PC-9 (cell line): ENCODE data around the gene TCF3. TPM values are rescaled to one million over a fixed set of nuclear protein-coding genes. Genes with fewer than 3 reads are reported as not detected.
"Not testable (repeated sequence)": the region's sequence is repeated elsewhere in the genome, so short reads cannot be mapped to it uniquely, and the experiment has no call there.

Experiments used
- BruUV-seq: library from RNA; stranded (reverse); fragments of 400-500 nt; replicated peaks from 2 replicates; lab custom pipeline; 2021; lab: Mats Ljungman, UMichigan
- CTCF ChIA-PET: fragments of 300-600 bp; sonication (Branson Sonifier 250); formaldehyde crosslinking; loops from one replicate; lab custom pipeline; 2022; ENCODE audit warnings: antibody characterized with exemption; lab: Charles Lee
- POLR2A ChIA-PET: fragments of 300-600 bp; sonication (Branson Sonifier 250); formaldehyde crosslinking; loops from one replicate; lab custom pipeline; 2022; ENCODE audit warnings: antibody characterized with exemption; ENCODE audit not compliant: unreplicated experiment; lab: Charles Lee
- DNase-seq, 2 experiments: peaks; one replicate each; pipeline versions ENCODE4 v3.0.0 to v3.0.0-alpha.2; 2015 to 2022; ENCODE audit warnings: mixed read lengths in 1 of 2
- H2AFZ ChIP-seq: fragments of 200-600 bp; sonication (generic); 2 replicates; pipeline ENCODE4 v1.8.1; 2017; ENCODE audit warnings: antibody characterized with exemption
- H3F3A ChIP-seq: fragments of 200-600 bp; sonication (generic); 2 replicates; pipeline ENCODE4 v1.8.1; 2017; ENCODE audit warnings: antibody characterized with exemption, mild to moderate bottlenecking, low read depth; ENCODE audit not compliant: insufficient read depth
- H3K27ac ChIP-seq: fragments of 200-600 bp; sonication (generic); 2 replicates; pipeline ENCODE4 v1.6.1; 2016; ENCODE audit warnings: mixed run types
- H3K27me3 ChIP-seq: fragments of 200-600 bp; sonication (generic); 2 replicates; pipeline ENCODE4 v1.6.1; 2016; ENCODE audit warnings: low read depth, mixed run types; ENCODE audit not compliant: insufficient read depth
- H3K36me3 ChIP-seq: fragments of 200-600 bp; sonication (generic); 2 replicates; pipeline ENCODE4 v1.6.1; 2016; ENCODE audit warnings: low read depth, mixed run types
- H3K4me1 ChIP-seq: fragments of 200-600 bp; sonication (generic); replicated peaks from 2 replicates; pipeline ENCODE4 v1.6.1; 2016; ENCODE audit warnings: mixed run types; ENCODE audit not compliant: insufficient read depth
- H3K4me2 ChIP-seq: fragments of 200-600 bp; sonication (generic); 2 replicates; pipeline ENCODE4 v1.6.1; 2017; ENCODE audit warnings: mixed run types
- H3K4me3 ChIP-seq: fragments of 200-600 bp; sonication (generic); 2 replicates; pipeline ENCODE4 v1.6.1; 2016; ENCODE audit warnings: mixed run types
- H3K79me2 ChIP-seq: fragments of 200-600 bp; sonication (generic); 2 replicates; pipeline ENCODE4 v1.6.1; 2017; ENCODE audit warnings: low read depth, mixed run types
- H3K9me2 ChIP-seq: fragments of 200-600 bp; sonication (generic); 2 replicates; pipeline ENCODE4 v1.8.1; 2017; ENCODE audit warnings: mild to moderate bottlenecking; ENCODE audit not compliant: insufficient read depth
- H3K9me3 ChIP-seq: fragments of 200-600 bp; sonication (generic); 2 replicates; pipeline ENCODE4 v1.8.1; 2016; ENCODE audit warnings: low read depth; ENCODE audit not compliant: insufficient read depth
- H4K20me1 ChIP-seq: fragments of 200-600 bp; sonication (generic); 2 replicates; pipeline ENCODE4 v1.8.1; 2017; ENCODE audit not compliant: insufficient read depth
- CTCF ChIP-seq: fragments of 200-600 bp; sonication (generic); conservative IDR thresholded peaks from 2 replicates; pipeline ENCODE4 v1.6.1; 2017; ENCODE audit warnings: mixed run types, antibody characterized with exemption, mild to moderate bottlenecking, moderate library complexity
- EZH2 ChIP-seq: fragments of 200-600 bp; sonication (generic); IDR thresholded peaks from 2 replicates; pipeline ENCODE4 v1.8.0; 2017; ENCODE audit warnings: antibody characterized with exemption, low read depth
- intact Hi-C: fragments of 100-400 bp; cut with micrococcal nuclease; formaldehyde crosslinking; loops from one replicate; pipeline ENCODE4 v1.10.0; 2022; ENCODE audit not compliant: unreplicated experiment
- total RNA-seq: library from RNA; stranded (reverse); gene quantifications from 2 replicates; pipeline ENCODE4 v1.2.3, GENCODE V29; 2021

Gene TCF3
- total RNA-seq, 1 experiment from 2014 or later: 98.0 TPM

GRCh38 chr19:1645299-1645698 lies 7.1 kb downstream of the TCF3 start:
- intact Hi-C loops: no loop called here
- H3K4me1 ChIP-seq: no peaks in the 10 kb centered on the region
- no peak overlapping the region for H2AFZ ChIP-seq
- no peaks in the 10 kb centered on the region for H3K9me2 ChIP-seq
- H3K36me3 ChIP-seq: no peaks in the 10 kb centered on the region
- POLR2A ChIA-PET: no interaction called here
- no peak overlapping the region for H3K4me2 ChIP-seq
- H3K27ac ChIP-seq: no peak overlapping the region
- no peaks in the 10 kb centered on the region for H3K9me3 ChIP-seq
- no TSS peak for BruUV-seq
- H3F3A ChIP-seq: no peaks in the 10 kb centered on the region
- DNase-seq: no peak
- CTCF ChIA-PET: no interaction called here
- TF ChIP-seq CTCF: no peak
- TF ChIP-seq EZH2: no peak
- H3K27me3 ChIP-seq: no peaks in the 10 kb centered on the region
- no peak overlapping the region for H3K4me3 ChIP-seq
- H4K20me1 ChIP-seq: no peaks in the 10 kb centered on the region
- peaks cover 6% of the 10 kb centered on the region; the same call in 1 of the 2 replicates for H3K79me2 ChIP-seq

- H3K27ac ChIP-seq: no peak overlapping the region
- no TSS peak for BruUV-seq
- no peak overlapping the region for H2AFZ ChIP-seq
- H3K79me2 ChIP-seq: no peaks in the 10 kb centered on the region
- no peaks in the 10 kb centered on the region for H3K4me1 ChIP-seq
- TF ChIP-seq EZH2: no peak
- no peak for TF ChIP-seq CTCF
- no peak overlapping the region for H3K4me3 ChIP-seq
- no peaks in the 10 kb centered on the region for H3K27me3 ChIP-seq
- H3K9me3 ChIP-seq: no peaks in the 10 kb centered on the region
- H3F3A ChIP-seq: no peaks in the 10 kb centered on the region
- no peaks in the 10 kb centered on the region for H3K36me3 ChIP-seq
- CTCF ChIA-PET: interaction anchor here (0.6 kb wide), 1 partner anchor 112 kb away, joined by 3 read pairs; no protein-coding TSS in a partner anchor
- no peak overlapping the region for H3K4me2 ChIP-seq
- peak in 1 of 2 experiments; percentile 15 for DNase-seq
- H3K9me2 ChIP-seq: no peaks in the 10 kb centered on the region
- POLR2A ChIA-PET: interaction anchor here (0.6 to 1.1 kb wide), 2 partner anchors 51 to 57 kb away, joined by 3 read pairs; no protein-coding TSS in a partner anchor
- H4K20me1 ChIP-seq: no peaks in the 10 kb centered on the region
- intact Hi-C loops: no loop called here
Observed at GRCh38 chr19:1644070-1644469, 8.3 kb downstream of the TCF3 start.

- DNase-seq, H3K27me3 ChIP-seq, H3K4me1 ChIP-seq, H2AFZ ChIP-seq, intact Hi-C loops, H3K4me2 ChIP-seq, H3K79me2 ChIP-seq, POLR2A ChIA-PET, H3K36me3 ChIP-seq, H3K4me3 ChIP-seq, H4K20me1 ChIP-seq, H3K27ac ChIP-seq, H3F3A ChIP-seq, H3K9me2 ChIP-seq, H3K9me3 ChIP-seq, BruUV-seq: not testable (repeated sequence)
- CTCF ChIA-PET: interaction anchor here (0.6 to 0.7 kb wide), 2 partner anchors 37 to 95 kb away, joined by 3 to 5 read pairs; no protein-coding TSS in a partner anchor
Observed at GRCh38 chr19:1640893-1641448, 11.4 kb downstream of the TCF3 start.
